ENCODE data around the gene ROGDI. TPM values are rescaled to one million over a fixed set of nuclear protein-coding genes. Genes with fewer than 3 reads are reported as not detected.

ROGDI gene
- total and polyA plus RNA-seq, 4 donors = 42.3 to 134 (median 89.7) TPM

GRCh38 chr16:4796982-4797804 lies 5.2 kb downstream of the ROGDI start:
- Histone ChIP-seq H3K9me3 (ENCODE audit: control insufficient read depth, insufficient read depth, low read length) (no peaks in the 10 kb centered on the region), H3K27ac (ENCODE audit: low read depth, low read length) (no peak overlapping the region), H3K36me3 (ENCODE audit: control insufficient read depth, insufficient read depth, low read length) (peaks cover 69% of the 10 kb centered on the region), H3K27me3 (ENCODE audit: control insufficient read depth, insufficient read depth, low read length) (no peaks in the 10 kb centered on the region), H3K4me3 (ENCODE audit: low read depth, low read length) (no peak overlapping the region), H3K4me1 (ENCODE audit: control insufficient read depth, insufficient read depth, low read length) (peaks cover 20% of the 10 kb centered on the region)
- WGBS (ENCODE audit: insufficient coverage) = 93% methylated on average over 13 of the region's 21 CpGs
- no peak for DNase-seq (ENCODE audit: low read depth in 4 of 6, low spot score in 6 of 6)

GRCh38 chr16:4795828-4796572 lies 6.4 kb downstream of the ROGDI start:
- no peak for DNase-seq (ENCODE audit: low read depth in 4 of 6, low spot score in 6 of 6)
- H3K27me3 ChIP-seq (ENCODE audit: control insufficient read depth, insufficient read depth, low read length) = no peaks in the 10 kb centered on the region
- H3K36me3 ChIP-seq (ENCODE audit: control insufficient read depth, insufficient read depth, low read length) = peaks cover 63% of the 10 kb centered on the region
- 91% methylated on average over 26 of the region's 30 CpGs for WGBS (ENCODE audit: insufficient coverage)
- H3K4me3 ChIP-seq (ENCODE audit: low read depth, low read length) = no peak overlapping the region
- no peaks in the 10 kb centered on the region for H3K9me3 ChIP-seq (ENCODE audit: control insufficient read depth, insufficient read depth, low read length)
- peaks cover 10% of the 10 kb centered on the region for H3K4me1 ChIP-seq (ENCODE audit: control insufficient read depth, insufficient read depth, low read length)
- no peak overlapping the region for H3K27ac ChIP-seq (ENCODE audit: low read depth, low read length)

GRCh38 chr16:4795181-4795827 lies 7.1 kb downstream of the ROGDI start, which contains the start of gene SMIM22:
SMIM22 (plus strand) TSS chr16:4795369; CDS start chr16:4795735, 366 bp downstream.
- DNase-seq (ENCODE audit: low read depth in 4 of 6, low spot score in 6 of 6) = no peak
- Histone ChIP-seq H3K4me3 (ENCODE audit: low read depth, low read length) (no peak within 1 kb of the TSS), H3K27me3 (ENCODE audit: control insufficient read depth, insufficient read depth, low read length) (no peaks in the 10 kb centered on the region), H3K4me1 (ENCODE audit: control insufficient read depth, insufficient read depth, low read length) (peaks cover 4% of the 10 kb centered on the region), H3K27ac (ENCODE audit: low read depth, low read length) (no peak within 1 kb of the TSS), H3K9me3 (ENCODE audit: control insufficient read depth, insufficient read depth, low read length) (no peaks in the 10 kb centered on the region), H3K36me3 (ENCODE audit: control insufficient read depth, insufficient read depth, low read length) (peaks cover 56% of the 10 kb centered on the region)
- 69% methylated on average over 14 of the region's 14 CpGs for WGBS (ENCODE audit: insufficient coverage)

- Histone ChIP-seq H3K9me3 (ENCODE audit: control insufficient read depth, insufficient read depth, low read length) (no peaks in the 10 kb centered on the region), H3K27ac (ENCODE audit: low read depth, low read length) (no peak overlapping the region), H3K36me3 (ENCODE audit: control insufficient read depth, insufficient read depth, low read length) (peaks cover 33% of the 10 kb centered on the region), H3K4me1 (ENCODE audit: control insufficient read depth, insufficient read depth, low read length) (no peaks in the 10 kb centered on the region), H3K27me3 (ENCODE audit: control insufficient read depth, insufficient read depth, low read length) (no peaks in the 10 kb centered on the region), H3K4me3 (ENCODE audit: low read depth, low read length) (no peak overlapping the region)
- DNase-seq (ENCODE audit: low read depth in 4 of 6, low spot score in 6 of 6) = no peak
- WGBS (ENCODE audit: insufficient coverage) = 76% methylated on average over 3 of the region's 13 CpGs
Observed at GRCh38 chr16:4792951-4793513, 9.4 kb downstream of the ROGDI start.

- H3K27ac ChIP-seq (ENCODE audit: low read depth, low read length) = no peak overlapping the region
- H3K4me1 ChIP-seq (ENCODE audit: control insufficient read depth, insufficient read depth, low read length) = no peaks in the 10 kb centered on the region
- H3K27me3 ChIP-seq (ENCODE audit: control insufficient read depth, insufficient read depth, low read length) = no peaks in the 10 kb centered on the region
- DNase-seq (ENCODE audit: low read depth in 4 of 6, low spot score in 6 of 6) = peak in 1 of 6 donors; percentile 5
- 83% methylated on average over 4 of the region's 10 CpGs for WGBS (ENCODE audit: insufficient coverage)
- no peak overlapping the region for H3K4me3 ChIP-seq (ENCODE audit: low read depth, low read length)
- peaks cover 12% of the 10 kb centered on the region for H3K36me3 ChIP-seq (ENCODE audit: control insufficient read depth, insufficient read depth, low read length)
- H3K9me3 ChIP-seq (ENCODE audit: control insufficient read depth, insufficient read depth, low read length) = no peaks in the 10 kb centered on the region
Observed at GRCh38 chr16:4790871-4791270, 11.6 kb downstream of the ROGDI start.

GRCh38 chr16:4790261-4790660 lies 12.2 kb downstream of the ROGDI start:
- WGBS (ENCODE audit: insufficient coverage) = 83% methylated on average over 9 of the region's 10 CpGs
- no peak overlapping the region for H3K4me3 ChIP-seq (ENCODE audit: low read depth, low read length)
- peaks cover 6% of the 10 kb centered on the region for H3K36me3 ChIP-seq (ENCODE audit: control insufficient read depth, insufficient read depth, low read length)
- H3K9me3 ChIP-seq (ENCODE audit: control insufficient read depth, insufficient read depth, low read length) = no peaks in the 10 kb centered on the region
- H3K27me3 ChIP-seq (ENCODE audit: control insufficient read depth, insufficient read depth, low read length) = no peaks in the 10 kb centered on the region
- no peak for DNase-seq (ENCODE audit: low read depth in 4 of 6, low spot score in 6 of 6)
- H3K27ac ChIP-seq (ENCODE audit: low read depth, low read length) = no peak overlapping the region
- no peaks in the 10 kb centered on the region for H3K4me1 ChIP-seq (ENCODE audit: control insufficient read depth, insufficient read depth, low read length)

GRCh38 chr16:4788910-4789309 lies 13.5 kb downstream of the ROGDI start:
- Histone ChIP-seq H3K4me1 (ENCODE audit: control insufficient read depth, insufficient read depth, low read length) (no peaks in the 10 kb centered on the region), H3K27ac (ENCODE audit: low read depth, low read length) (no peak overlapping the region), H3K27me3 (ENCODE audit: control insufficient read depth, insufficient read depth, low read length) (no peaks in the 10 kb centered on the region), H3K4me3 (ENCODE audit: low read depth, low read length) (no peak overlapping the region), H3K9me3 (ENCODE audit: control insufficient read depth, insufficient read depth, low read length) (no peaks in the 10 kb centered on the region), H3K36me3 (ENCODE audit: control insufficient read depth, insufficient read depth, low read length) (no peaks in the 10 kb centered on the region)
- WGBS (ENCODE audit: insufficient coverage) = 86% methylated on average over 2 of the region's 7 CpGs
- DNase-seq (ENCODE audit: low read depth in 4 of 6, low spot score in 6 of 6) = no peak

- no peaks in the 10 kb centered on the region for H3K9me3 ChIP-seq (ENCODE audit: control insufficient read depth, insufficient read depth, low read length)
- 82% methylated on average over 8 of the region's 9 CpGs for WGBS (ENCODE audit: insufficient coverage)
- H3K36me3 ChIP-seq (ENCODE audit: control insufficient read depth, insufficient read depth, low read length) = no peaks in the 10 kb centered on the region
- no peaks in the 10 kb centered on the region for H3K4me1 ChIP-seq (ENCODE audit: control insufficient read depth, insufficient read depth, low read length)
- no peak overlapping the region for H3K4me3 ChIP-seq (ENCODE audit: low read depth, low read length)
- DNase-seq (ENCODE audit: low read depth in 4 of 6, low spot score in 6 of 6) = no peak
- H3K27ac ChIP-seq (ENCODE audit: low read depth, low read length) = no peak overlapping the region
- no peaks in the 10 kb centered on the region for H3K27me3 ChIP-seq (ENCODE audit: control insufficient read depth, insufficient read depth, low read length)
Observed at GRCh38 chr16:4788489-4788889, 13.9 kb downstream of the ROGDI start.

GRCh38 chr16:4787627-4788482 lies 14.6 kb downstream of the ROGDI start, which contains the start of gene SEPTIN12:
SEPTIN12 (minus strand) TSS chr16:4788345; CDS start chr16:4787645, 700 bp downstream.
- Histone ChIP-seq H3K27me3 (ENCODE audit: control insufficient read depth, insufficient read depth, low read length) (no peaks in the 10 kb centered on the region), H3K27ac (ENCODE audit: low read depth, low read length) (no peak within 1 kb of the TSS), H3K9me3 (ENCODE audit: control insufficient read depth, insufficient read depth, low read length) (no peaks in the 10 kb centered on the region), H3K4me1 (ENCODE audit: control insufficient read depth, insufficient read depth, low read length) (no peaks in the 10 kb centered on the region), H3K36me3 (ENCODE audit: control insufficient read depth, insufficient read depth, low read length) (no peaks in the 10 kb centered on the region), H3K4me3 (ENCODE audit: low read depth, low read length) (no peak within 1 kb of the TSS)
- DNase-seq (ENCODE audit: low read depth in 4 of 6, low spot score in 6 of 6) = no peak
- WGBS (ENCODE audit: insufficient coverage) = 68% methylated on average over 10 of the region's 14 CpGs

Data from spinal cord (tissue), 10 donors.